Ovary (tissue), 3 donors: ENCODE data around the gene SDCCAG8.

Experiments
- CTCF ChIP-seq, 3 donors: fragments of 450-650 bp in 2 of 3; fragments of 200-600 bp in 1 of 3; IDR thresholded peaks; one replicate each; pipeline versions ENCODE4 v1.5.1 to v1.8.0; 2016 to 2022; ENCODE audit warnings: antibody characterized with exemption in 3 of 3, mild to moderate bottlenecking in 1 of 3
- EP300 ChIP-seq: sonication (generic); formaldehyde crosslinking; IDR thresholded peaks from one replicate; pipeline ENCODE4 v1.6.1; 2017; ENCODE audit warnings: antibody characterized with exemption
- POLR2A ChIP-seq: fragments of 450-650 bp; IDR thresholded peaks from one replicate; pipeline ENCODE4 v1.6.1; 2017; ENCODE audit warnings: antibody characterized with exemption, mild to moderate bottlenecking, moderate library complexity
- donor health status: DM: no; HTN: no; CAD: no.

- TF ChIP-seq CTCF (IDR thresholded peaks at IDR 0.05), result no peak
- TF ChIP-seq POLR2A, result no peak
- no peak for TF ChIP-seq EP300
These were observed 135.5 kb downstream of the SDCCAG8 start for GRCh38 chr1:243391355-243391754.
